Measurements from ENCODE around the gene KCNT1.

KCNT1 gene

DNA sequence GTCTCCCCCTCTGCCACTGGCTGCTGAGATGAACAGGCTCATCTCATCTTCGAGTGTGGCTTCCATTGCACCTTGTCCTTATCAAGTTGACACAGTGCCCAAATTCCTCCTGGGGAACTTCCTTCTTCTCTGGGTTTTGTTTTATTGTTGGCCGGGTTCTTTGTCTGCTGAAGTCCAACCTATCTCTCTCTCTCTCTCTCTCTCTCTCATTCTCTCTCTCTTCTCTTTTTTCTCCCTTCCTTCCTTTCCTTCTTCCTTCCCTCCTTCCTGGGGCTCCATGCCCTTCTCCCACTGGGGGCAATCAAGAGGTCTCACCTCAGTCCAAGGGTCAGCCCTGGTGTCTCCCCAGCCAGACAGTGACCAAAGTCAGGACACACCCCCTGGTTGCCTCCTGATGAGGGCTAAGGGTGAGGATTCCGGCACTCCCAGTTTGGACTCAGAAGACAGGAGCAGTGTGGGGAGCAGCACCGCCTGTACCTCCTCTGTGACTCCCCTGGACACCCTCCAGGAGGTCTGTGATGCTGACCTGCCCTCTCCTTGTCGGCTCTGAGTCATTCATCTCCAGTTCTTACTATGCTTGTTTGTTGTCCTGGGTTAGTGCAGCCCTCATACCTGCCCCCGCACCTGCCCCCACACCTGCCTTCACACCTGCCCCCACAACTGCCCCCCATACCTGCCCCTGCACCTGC, 30.7 kb downstream of the KCNT1 start:
- DNase-seq (ENCODE audit: low spot score) = no peak
- TF ChIP-seq, protein P1, sequence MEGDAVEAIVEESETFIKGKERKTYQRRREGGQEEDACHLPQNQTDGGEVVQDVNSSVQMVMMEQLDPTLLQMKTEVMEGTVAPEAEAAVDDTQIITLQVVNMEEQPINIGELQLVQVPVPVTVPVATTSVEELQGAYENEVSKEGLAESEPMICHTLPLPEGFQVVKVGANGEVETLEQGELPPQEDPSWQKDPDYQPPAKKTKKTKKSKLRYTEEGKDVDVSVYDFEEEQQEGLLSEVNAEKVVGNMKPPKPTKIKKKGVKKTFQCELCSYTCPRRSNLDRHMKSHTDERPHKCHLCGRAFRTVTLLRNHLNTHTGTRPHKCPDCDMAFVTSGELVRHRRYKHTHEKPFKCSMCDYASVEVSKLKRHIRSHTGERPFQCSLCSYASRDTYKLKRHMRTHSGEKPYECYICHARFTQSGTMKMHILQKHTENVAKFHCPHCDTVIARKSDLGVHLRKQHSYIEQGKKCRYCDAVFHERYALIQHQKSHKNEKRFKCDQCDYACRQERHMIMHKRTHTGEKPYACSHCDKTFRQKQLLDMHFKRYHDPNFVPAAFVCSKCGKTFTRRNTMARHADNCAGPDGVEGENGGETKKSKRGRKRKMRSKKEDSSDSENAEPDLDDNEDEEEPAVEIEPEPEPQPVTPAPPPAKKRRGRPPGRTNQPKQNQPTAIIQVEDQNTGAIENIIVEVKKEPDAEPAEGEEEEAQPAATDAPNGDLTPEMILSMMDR (IDR thresholded peaks at IDR 0.05; ENCODE audit: extremely low read depth, missing control alignments) = no peak

DNA sequence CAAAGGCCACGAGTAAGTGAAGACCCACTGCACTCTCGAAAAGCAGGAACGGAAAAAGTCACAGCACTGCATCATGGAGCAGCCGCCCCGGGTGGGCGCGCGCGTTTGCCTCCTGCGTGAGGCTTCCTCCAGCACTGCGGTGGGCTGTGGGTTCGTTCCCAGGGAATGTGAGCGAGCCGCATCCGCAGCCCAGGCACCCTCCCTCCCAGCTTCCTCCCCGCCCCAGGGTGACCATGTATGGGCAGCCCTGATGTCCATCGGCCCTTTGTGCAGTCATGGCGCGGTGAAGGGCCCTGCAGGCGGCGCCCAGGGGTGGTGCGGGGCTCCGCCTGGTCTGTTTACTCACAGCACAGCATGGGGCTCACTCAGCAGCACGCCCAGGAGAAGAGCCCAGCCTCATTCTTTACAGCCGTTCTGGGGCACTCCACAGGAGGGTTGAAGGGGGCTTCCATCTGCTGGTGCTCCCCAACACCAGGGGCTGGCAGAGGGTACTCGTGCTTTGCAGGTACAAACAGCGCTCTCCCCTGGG, 32.7 kb downstream of the KCNT1 start:
- DNase-seq (ENCODE audit: low spot score) = no peak
- TF ChIP-seq, protein P1 (IDR thresholded peaks at IDR 0.05; ENCODE audit: extremely low read depth, missing control alignments) = no peak

DNA sequence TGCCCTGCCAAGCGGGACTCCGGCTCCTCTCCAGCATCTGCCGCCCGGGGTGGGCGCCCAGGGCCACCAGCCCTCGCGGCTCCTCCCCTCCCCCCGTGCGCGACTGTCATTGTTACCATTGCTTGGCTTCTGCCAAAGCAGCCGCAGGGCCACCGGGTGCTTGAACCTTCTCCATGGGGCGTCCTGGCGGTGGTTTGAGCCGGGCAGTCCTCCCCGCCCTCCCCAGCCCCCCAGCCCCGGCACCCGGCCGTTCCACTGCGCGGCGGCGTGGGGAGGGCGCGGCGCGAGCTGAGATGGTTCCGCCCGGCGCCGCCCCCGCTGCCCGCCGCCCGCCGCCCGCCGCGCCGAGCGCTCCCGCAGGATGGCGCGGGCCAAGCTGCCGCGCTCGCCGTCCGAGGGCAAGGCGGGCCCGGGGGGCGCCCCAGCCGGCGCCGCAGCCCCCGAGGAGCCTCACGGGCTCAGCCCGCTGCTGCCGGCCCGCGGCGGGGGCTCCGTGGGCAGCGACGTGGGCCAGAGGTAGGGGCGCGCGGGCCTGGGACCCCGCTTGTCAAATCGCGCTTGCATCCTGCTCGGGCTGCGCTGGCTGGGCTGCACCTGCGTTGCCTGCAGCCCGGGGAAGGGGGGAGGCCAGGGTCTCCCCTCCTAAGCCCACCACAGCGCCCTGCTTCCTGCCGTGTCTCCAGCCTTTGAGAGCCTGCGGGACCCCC, 34.4 kb downstream of the KCNT1 start:
- DNase-seq (ENCODE audit: low spot score) = no peak
- TF ChIP-seq, protein P1 (IDR thresholded peaks at IDR 0.05; ENCODE audit: extremely low read depth, missing control alignments) = no peak

DNA sequence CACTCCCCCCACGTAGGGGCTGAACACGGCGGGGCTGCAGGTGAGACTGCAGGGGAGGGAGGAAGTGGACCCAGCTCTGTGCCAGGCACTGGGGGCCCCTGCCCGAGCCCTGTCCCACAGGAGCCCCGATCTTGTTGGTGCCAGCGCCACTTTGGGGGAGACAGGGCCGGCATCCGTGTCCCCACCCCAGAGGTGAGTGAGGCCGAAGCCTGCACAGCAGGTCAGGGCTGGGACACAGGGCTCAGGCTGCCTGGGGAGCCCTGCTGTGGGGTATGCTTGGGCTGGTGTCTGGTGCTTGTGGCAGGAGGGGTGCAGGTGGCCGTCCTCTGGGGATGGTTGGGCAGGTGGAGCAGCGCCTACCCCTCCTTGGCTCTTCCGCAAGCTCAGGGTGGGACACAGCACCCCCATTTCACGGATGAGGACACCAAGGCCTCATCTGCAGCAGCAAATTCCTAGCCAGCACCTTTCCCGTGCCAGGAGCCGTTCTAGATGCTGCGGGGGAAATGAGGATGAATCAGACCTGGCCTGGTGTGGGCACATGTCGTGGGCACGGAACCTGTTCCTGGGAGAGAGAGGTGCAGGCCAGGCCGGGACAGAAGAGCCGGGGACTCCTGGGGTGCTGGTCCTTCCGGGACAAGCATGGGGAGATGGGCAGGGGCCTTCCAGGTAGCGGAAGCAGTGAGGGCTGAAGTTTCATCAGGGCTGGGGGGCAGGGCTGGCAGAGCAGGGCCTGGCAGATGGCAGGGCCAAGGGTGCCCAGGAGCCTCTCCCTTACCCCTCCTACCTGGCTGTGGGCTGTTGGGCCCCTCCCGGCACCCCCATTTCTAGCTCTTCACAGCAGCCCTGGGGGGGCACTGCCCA, 35.2 kb downstream of the KCNT1 start:
- TF ChIP-seq, protein P1 (IDR thresholded peaks at IDR 0.05; ENCODE audit: extremely low read depth, missing control alignments) = no peak
- DNase-seq (ENCODE audit: low spot score) = no peak

DNA sequence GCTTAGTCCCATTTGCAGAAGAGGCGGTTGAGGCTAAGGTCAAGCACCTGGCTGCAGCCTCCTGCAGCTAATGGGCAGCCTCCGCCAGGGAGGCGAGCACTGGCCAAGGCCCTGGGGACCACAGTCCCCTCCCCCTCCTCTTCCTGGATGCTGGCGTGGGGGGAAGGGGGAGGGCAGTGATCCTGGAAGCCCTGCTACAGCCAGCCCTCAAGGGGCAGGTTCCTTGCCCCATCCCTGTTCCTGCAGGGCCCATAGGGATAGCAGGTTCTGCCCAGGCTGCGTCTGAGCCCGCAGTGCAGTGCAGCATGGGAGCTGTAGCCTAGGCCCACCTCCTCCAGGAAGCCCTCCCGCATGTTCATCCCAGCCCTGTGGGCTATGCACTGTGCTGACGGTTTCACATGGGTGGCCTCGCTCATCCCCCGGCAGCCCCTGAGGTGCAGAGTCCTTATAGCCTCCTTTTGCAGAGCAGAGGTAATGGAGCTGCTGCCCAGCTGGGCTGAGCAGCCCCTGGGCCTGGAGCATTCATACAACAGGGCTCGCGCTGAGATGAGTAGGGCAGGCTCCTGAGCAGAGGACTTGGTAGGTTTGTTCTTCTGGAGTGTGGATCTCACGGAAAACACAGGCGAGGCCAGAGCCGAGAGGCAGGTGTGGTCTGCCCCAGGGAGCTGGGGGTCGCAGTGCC, 36.0 kb downstream of the KCNT1 start:
- DNase-seq (ENCODE audit: low spot score) = no peak
- TF ChIP-seq, protein P1 (IDR thresholded peaks at IDR 0.05; ENCODE audit: extremely low read depth, missing control alignments) = no peak

DNA sequence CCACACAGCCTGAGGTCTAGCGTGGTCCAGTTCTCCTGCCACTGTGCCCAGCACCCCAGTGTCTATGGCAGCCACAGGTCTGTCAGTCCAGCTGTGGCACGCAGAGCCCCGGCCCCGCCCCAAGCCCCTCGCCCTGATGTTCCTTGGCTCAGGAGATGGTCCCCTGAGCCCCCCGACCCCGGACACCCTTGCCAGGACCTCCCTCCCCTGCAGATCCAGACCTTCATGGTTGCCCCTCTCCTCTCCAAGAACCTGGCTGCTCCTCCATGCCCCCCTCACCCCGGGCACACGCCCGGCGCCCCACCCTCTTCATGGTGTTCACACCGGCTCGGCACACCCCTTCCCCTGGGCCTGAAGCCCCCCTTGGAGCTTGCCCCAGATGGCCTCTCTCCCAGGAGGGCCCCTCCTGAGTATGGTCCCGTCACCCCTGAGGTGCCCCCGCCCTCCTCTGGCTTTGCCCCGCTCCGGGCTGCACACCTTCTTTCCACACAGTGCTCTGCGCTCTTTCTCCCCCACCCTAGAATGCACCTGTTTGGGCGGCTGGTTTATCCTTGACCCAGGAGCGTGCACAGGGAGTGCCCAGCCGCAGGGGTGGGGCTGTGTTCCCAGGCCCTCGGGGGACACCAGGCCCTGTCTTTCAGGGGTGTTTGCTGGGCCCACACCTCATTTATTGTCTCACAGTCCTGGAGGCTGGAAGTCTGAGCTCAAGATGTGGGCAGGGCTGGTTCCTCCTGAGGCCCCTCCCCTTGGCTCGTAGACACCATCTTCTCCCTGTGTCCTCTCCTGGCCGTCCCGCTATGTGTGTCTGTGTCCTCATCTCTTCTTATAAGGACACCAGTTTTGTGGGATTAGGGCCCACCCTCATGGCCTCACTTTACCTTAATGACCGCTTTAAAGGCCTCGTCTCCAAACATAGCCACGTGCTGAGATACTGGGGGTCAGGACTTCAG, 37.6 kb downstream of the KCNT1 start:
- no peak for DNase-seq (ENCODE audit: low spot score)
- TF ChIP-seq, protein P1 (IDR thresholded peaks at IDR 0.05; ENCODE audit: extremely low read depth, missing control alignments) = no peak
